Measurements from ENCODE around the gene PRMT3. TPM values are rescaled to one million over a fixed set of nuclear protein-coding genes. Genes with fewer than 3 reads are reported as not detected.
"Not testable (repeated sequence)": the region's sequence is repeated elsewhere in the genome, so short reads cannot be mapped to it uniquely, and the experiment has no call there.

Gene PRMT3
- total RNA-seq, 1 experiment from 2014 or later = 26.4 TPM

DNA sequence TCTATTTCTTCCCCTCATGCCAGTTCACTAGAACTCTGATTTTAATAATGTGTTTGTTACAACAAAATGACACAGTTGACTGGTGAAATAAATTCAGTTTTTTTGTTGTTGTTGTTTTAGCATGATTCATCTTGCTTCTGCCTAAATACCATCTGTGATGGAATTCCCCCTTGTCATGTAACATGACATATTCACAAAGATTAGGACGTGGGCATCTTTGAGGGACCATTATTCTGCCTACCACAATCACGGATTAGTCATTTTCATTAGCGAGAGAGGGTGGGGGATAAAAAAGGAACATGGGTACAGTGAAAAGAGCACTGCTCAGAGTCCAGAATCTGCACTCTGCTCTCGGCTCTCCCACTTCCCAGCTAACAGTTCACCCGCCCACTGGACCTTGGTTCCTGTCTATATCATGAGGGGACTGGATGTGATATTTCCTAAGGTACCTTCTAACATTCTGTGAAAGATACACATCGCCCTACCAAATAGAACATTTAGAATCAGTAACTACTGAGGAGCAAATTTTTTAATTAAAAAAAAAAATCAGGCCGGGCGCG lies 12.7 kb upstream of the PRMT3 start:
- ChIA-PET CTCF (no interaction called here), POLR2A (ENCODE audit: low non-redundant PET) (no interaction called here)
- Histone ChIP-seq H3K4me3 (ENCODE audit: low read depth, low read length, poor library complexity, severe bottlenecking) (no peak overlapping the region), H3K4me1 (ENCODE audit: insufficient read depth, low read length, poor library complexity, severe bottlenecking) (no peaks in the 10 kb centered on the region), H3K9me3 (ENCODE audit: low read depth, low read length, poor library complexity, severe bottlenecking) (no peaks in the 10 kb centered on the region), H3K36me3 (ENCODE audit: insufficient read depth, low read length, poor library complexity, severe bottlenecking) (no peaks in the 10 kb centered on the region), H3K27me3 (replicated peaks; ENCODE audit: insufficient read depth, low read depth, low read length, poor library complexity) (no peaks in the 10 kb centered on the region), H3K27ac (ENCODE audit: low read depth, low read length, poor library complexity, severe bottlenecking) (no peak overlapping the region)
- intact Hi-C loops (cut with micrococcal nuclease; ENCODE audit: unreplicated experiment) = no loop called here
- DNase-seq (ENCODE audit: low spot score) = no peak
- BruUV-seq (replicated peaks) = no TSS peak
- TF ChIP-seq, protein P1, sequence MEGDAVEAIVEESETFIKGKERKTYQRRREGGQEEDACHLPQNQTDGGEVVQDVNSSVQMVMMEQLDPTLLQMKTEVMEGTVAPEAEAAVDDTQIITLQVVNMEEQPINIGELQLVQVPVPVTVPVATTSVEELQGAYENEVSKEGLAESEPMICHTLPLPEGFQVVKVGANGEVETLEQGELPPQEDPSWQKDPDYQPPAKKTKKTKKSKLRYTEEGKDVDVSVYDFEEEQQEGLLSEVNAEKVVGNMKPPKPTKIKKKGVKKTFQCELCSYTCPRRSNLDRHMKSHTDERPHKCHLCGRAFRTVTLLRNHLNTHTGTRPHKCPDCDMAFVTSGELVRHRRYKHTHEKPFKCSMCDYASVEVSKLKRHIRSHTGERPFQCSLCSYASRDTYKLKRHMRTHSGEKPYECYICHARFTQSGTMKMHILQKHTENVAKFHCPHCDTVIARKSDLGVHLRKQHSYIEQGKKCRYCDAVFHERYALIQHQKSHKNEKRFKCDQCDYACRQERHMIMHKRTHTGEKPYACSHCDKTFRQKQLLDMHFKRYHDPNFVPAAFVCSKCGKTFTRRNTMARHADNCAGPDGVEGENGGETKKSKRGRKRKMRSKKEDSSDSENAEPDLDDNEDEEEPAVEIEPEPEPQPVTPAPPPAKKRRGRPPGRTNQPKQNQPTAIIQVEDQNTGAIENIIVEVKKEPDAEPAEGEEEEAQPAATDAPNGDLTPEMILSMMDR (conservative IDR thresholded peaks at IDR 0.05; ENCODE audit: low read depth, low read length) = no peak
- no peak for TF ChIP-seq EZH2 (IDR thresholded peaks at IDR 0.05; ENCODE audit: borderline replicate concordance, low read depth, low read length, poor library complexity, severe bottlenecking)

DNA sequence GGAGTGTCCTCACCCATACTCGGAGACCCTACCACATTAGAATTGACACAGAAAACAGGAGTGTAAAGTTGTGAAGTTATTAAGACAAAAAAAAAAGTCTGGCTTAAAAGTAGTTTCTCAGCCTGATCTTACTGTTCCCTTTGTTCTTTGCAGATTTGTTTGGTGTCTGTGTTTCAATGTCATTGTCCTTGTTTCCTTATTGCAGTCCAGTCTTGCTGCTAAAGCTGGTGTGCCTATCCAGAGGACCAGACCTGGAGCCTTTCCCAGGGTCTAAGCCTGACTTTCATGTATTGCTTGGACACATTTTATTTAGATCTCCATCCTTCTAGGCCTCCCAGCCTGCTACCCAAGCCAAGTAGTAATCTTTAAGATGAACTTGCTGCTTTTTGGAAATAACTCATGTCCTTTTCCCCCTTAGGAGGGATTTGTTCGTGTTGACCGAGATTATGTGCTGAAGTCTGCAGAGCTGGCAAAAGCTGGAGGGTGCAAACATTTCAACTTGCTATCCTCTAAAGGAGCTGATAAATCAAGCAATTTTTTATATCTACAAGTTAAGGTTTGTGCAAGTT lies 11.3 kb upstream of the PRMT3 start:
- intact Hi-C loops (cut with micrococcal nuclease; ENCODE audit: unreplicated experiment) = no loop called here
- POLR2A ChIA-PET (ENCODE audit: low non-redundant PET) = no interaction called here
- CTCF ChIA-PET = interaction anchor here (0.7 kb wide), 1 partner anchor 23 kb away, joined by 3 read pairs; no protein-coding TSS in a partner anchor
- DNase-seq (ENCODE audit: low spot score) = no peak
- Histone ChIP-seq H3K36me3 (ENCODE audit: insufficient read depth, low read length, poor library complexity, severe bottlenecking) (no peaks in the 10 kb centered on the region), H3K4me1 (ENCODE audit: insufficient read depth, low read length, poor library complexity, severe bottlenecking) (no peaks in the 10 kb centered on the region), H3K4me3 (ENCODE audit: low read depth, low read length, poor library complexity, severe bottlenecking) (no peak overlapping the region), H3K27ac (ENCODE audit: low read depth, low read length, poor library complexity, severe bottlenecking) (no peak overlapping the region), H3K27me3 (replicated peaks; ENCODE audit: insufficient read depth, low read depth, low read length, poor library complexity) (no peaks in the 10 kb centered on the region), H3K9me3 (ENCODE audit: low read depth, low read length, poor library complexity, severe bottlenecking) (no peaks in the 10 kb centered on the region)
- no TSS peak for BruUV-seq (replicated peaks)
- TF ChIP-seq, protein P1 (conservative IDR thresholded peaks at IDR 0.05; ENCODE audit: low read depth, low read length) = no peak
- no peak for TF ChIP-seq EZH2 (IDR thresholded peaks at IDR 0.05; ENCODE audit: borderline replicate concordance, low read depth, low read length, poor library complexity, severe bottlenecking)

DNA sequence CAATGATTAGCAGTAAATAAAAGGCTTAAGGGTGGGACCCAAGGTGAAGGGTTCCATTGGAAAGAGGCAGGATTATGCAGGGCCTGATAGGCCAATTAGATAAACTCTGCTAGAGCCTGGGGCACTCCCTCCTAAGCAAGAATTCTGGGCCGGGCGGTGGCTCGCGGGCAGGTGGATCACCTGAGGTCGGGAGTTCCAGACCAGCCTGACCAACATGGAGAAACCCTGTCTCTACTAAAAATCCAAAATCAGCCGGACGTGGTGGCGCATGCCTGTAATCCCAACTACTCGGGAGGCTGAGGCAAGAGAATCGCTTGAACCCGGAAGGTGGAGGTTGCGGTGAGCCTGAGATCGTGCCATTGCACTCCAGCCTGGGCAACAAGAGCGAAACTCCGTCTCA lies 1.5 kb upstream of the PRMT3 start:
- intact Hi-C loops (cut with micrococcal nuclease; ENCODE audit: unreplicated experiment) = loop anchor here (5.0 kb wide), 1 partner anchor 56 kb away; no protein-coding TSS in a partner anchor

More for the DNA sequence above, 1.5 kb upstream of the PRMT3 start:
- BruUV-seq (replicated peaks); H3K36me3 ChIP-seq (ENCODE audit: insufficient read depth, low read length, poor library complexity, severe bottlenecking); H3K27me3 ChIP-seq (replicated peaks; ENCODE audit: insufficient read depth, low read depth, low read length, poor library complexity); DNase-seq (ENCODE audit: low spot score); CTCF ChIA-PET; H3K4me3 ChIP-seq (ENCODE audit: low read depth, low read length, poor library complexity, severe bottlenecking); H3K4me1 ChIP-seq (ENCODE audit: insufficient read depth, low read length, poor library complexity, severe bottlenecking); H3K9me3 ChIP-seq (ENCODE audit: low read depth, low read length, poor library complexity, severe bottlenecking); H3K27ac ChIP-seq (ENCODE audit: low read depth, low read length, poor library complexity, severe bottlenecking); POLR2A ChIA-PET (ENCODE audit: low non-redundant PET): not testable (repeated sequence)
